H1 (cell line): ENCODE results near the gene DAGLA. TPM values are rescaled to one million over a fixed set of nuclear protein-coding genes. Genes with fewer than 3 reads are reported as not detected.

Experiments used
- BRCA1 ChIP-seq: IDR thresholded peaks from 2 replicates; pipeline ENCODE4 v1.6.1; 2012; ENCODE audit warnings: low read depth, low read length, improper control_type of control experiment
- EP300 ChIP-seq, 2 experiments: IDR thresholded peaks; 1 replicate in 1 of 2; 2 replicates in 1 of 2; pipeline ENCODE4 v1.6.1; 2011 to 2012; ENCODE audit warnings: low read depth in 2 of 2, low read length in 2 of 2, mild to moderate bottlenecking in 2 of 2, borderline replicate concordance in 1 of 2, inconsistent platforms in 1 of 2, moderate library complexity in 1 of 2
- JUN ChIP-seq: IDR thresholded peaks from 2 replicates; pipeline ENCODE4 v1.6.1; 2011; ENCODE audit warnings: low read depth, mild to moderate bottlenecking, improper control_type of control experiment, low read length
- JUND ChIP-seq: IDR thresholded peaks from 2 replicates; pipeline ENCODE4 v1.6.1; 2011; ENCODE audit warnings: mild to moderate bottlenecking, improper control_type of control experiment, low read length
- RNF2 ChIP-seq: fragments of 200-900, 300-1000 bp; sonication (generic); IDR thresholded peaks from 2 replicates; pipeline ENCODE4 v1.7.1; 2016; ENCODE audit warnings: borderline replicate concordance, low read depth, mild to moderate bottlenecking, antibody characterized with exemption, low read length; ENCODE audit not compliant: poor library complexity, severe bottlenecking; ENCODE audit errors: missing control alignments
- YY1 ChIP-seq: IDR thresholded peaks from 2 replicates; pipeline ENCODE4 v1.6.1; 2011; ENCODE audit warnings: low read depth, mild to moderate bottlenecking, low read length
- ZNF274 ChIP-seq: IDR thresholded peaks from 2 replicates; pipeline ENCODE4 v1.7.0; 2012; ENCODE audit warnings: low read length, borderline replicate concordance; ENCODE audit errors: extremely low read depth
- polyA plus RNA-seq, 7 experiments: library from polyadenylated mRNA; depleted of rRNA in 3 of 7; stranded (reverse) in 5 of 7; unstranded in 2 of 7; fragments of >200 nt in 5 of 7; fragments of 200-250 nt in 2 of 7; gene quantifications; 1 replicate in 5 of 7; 2 replicates in 1 of 7; 4 replicates in 1 of 7; pipeline versions ENCODE4 v1.2.1 to v1.2.3, GENCODE V29; 2011 to 2013; ENCODE audit warnings: missing spikeins in 2 of 7, mixed read lengths in 2 of 7
- total RNA-seq: library from RNA; stranded (reverse); fragmentation: NEBNext Ultra II Directional; extraction: Animal tissue kit (Norgen Biotek cat#: 25700); gene quantifications from 2 replicates; pipeline ENCODE4 v1.2.1, GENCODE V29; 2021

Gene DAGLA
- total and polyA plus RNA-seq, 2 of the 8 experiments (the other 6 are each of a cell fraction or from before 2014, with no cell fraction given) = 3.6 to 6.6 TPM

GRCh38 chr11:61666684-61667297 lies 13.4 kb upstream of the DAGLA start (continued):
- TF ChIP-seq YY1 = no peak
- TF ChIP-seq BRCA1 = no peak
- TF ChIP-seq RNF2 = no peak
- TF ChIP-seq ZNF274 = no peak
- TF ChIP-seq EP300 (IDR thresholded peaks at IDR 0.05; ENCODE audit: borderline replicate concordance in 1 of 2, low read depth in 2 of 2, low read length in 2 of 2) = no peak
- no peak for TF ChIP-seq JUND
- no peak for TF ChIP-seq JUN
